ENCODE results near the gene GAS6. TPM values are rescaled to one million over a fixed set of nuclear protein-coding genes. Genes with fewer than 3 reads are reported as not detected.

The GAS6 gene
- total and polyA plus RNA-seq, 2 experiments from 2014 or later, result 822 to 1,035 TPM

DNA sequence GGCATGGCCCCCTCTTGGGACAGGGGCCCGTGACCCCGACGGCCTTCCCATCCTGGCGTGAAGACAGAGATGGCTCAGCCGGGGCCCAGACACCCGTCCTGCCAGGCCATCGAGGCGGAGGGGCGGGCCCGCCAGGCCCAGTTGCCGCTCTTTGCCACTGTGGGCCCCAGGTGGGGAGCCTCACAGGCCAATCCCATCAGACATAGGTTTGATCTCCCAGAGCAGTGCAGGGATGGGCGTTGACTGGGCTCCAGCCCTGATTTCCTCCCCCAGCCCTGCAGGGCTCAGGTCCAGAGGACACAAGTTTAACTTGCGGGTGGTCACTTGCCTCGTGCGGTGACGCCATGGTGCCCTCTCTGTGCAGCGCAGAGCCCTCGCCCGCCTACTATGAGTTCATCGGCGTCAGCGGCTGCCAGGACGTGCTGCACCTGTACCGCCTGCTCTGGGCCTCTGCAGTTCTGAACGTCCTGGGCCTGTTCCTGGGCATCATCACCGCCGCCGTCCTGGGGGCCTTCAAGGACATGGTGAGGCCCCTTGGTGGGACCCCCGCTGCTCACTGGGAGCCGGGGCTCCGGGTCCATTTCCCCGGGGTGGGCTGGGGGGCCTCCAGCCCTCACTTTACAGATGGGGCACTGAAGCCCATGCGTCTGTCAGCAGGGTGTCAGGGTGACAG is 62.5 kb downstream of the GAS6 start:
- H3K4me1 ChIP-seq (ENCODE audit: insufficient read depth), result 0 out of 2 replicates have a peak, but pooled peaks cover 3% of the 10 kb centered on the region
- no peak overlapping the region for H3K4me2 ChIP-seq (ENCODE audit: unreplicated experiment)
- H3F3A ChIP-seq (ENCODE audit: insufficient read depth), result no peaks in the 10 kb centered on the region
- no peak overlapping the region for H3K4me3 ChIP-seq
- H3K79me2 ChIP-seq (ENCODE audit: insufficient read depth), result no peaks in the 10 kb centered on the region
- WGBS, 2 experiments (ENCODE audit: low coverage in 1 of 2, low lambda C conversion rate in 2 of 2, missing lambda C conversion rate in 2 of 2), result 90 to 95% methylated on average over 27 to 32 of the region's 33 CpGs
- H3K9me3 ChIP-seq (ENCODE audit: low read depth), result no peaks in the 10 kb centered on the region
- no peak overlapping the region for H3K27ac ChIP-seq
- no peak overlapping the region for H3K9ac ChIP-seq
- TF ChIP-seq EZH2 (IDR thresholded peaks at IDR 0.05; ENCODE audit: insufficient read depth, poor library complexity, severe bottlenecking) (no peak), EZH2phosphoT487 (IDR thresholded peaks at IDR 0.05; ENCODE audit: insufficient read depth, low read depth) (no peak)
- no peaks in the 10 kb centered on the region for H3K9me2 ChIP-seq (ENCODE audit: insufficient read depth)
- H4K20me1 ChIP-seq (ENCODE audit: insufficient read depth), result no peaks in the 10 kb centered on the region
- H3K36me3 ChIP-seq (ENCODE audit: low read depth), result no peaks in the 10 kb centered on the region
- in situ Hi-C loops (cut with MboI), result no loop called here
- no peak for DNase-seq
- no peaks in the 10 kb centered on the region for H3K27me3 ChIP-seq (replicated peaks; ENCODE audit: insufficient read depth)
- peak overlapping the region; percentile 72; the same call in 1 of the 2 replicates for H2AFZ ChIP-seq

DNA sequence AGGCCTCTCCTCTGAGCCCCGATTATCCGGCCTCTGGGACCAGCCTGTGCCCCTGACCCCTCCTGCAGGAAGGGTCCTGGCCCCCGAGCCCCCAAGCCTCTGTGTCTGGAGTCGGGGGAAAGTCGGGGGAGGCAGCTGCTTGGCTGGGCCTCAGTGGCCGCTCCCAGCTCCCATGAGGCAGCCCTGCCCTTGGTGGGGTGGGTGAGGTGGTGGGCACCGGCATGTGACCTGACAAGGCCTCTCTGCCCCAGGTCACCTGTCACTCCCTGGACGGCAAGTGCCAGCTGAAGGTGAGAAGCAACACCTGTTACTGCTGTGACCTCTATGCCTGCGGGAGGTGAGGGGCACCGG is 63.3 kb downstream of the GAS6 start:
- Histone ChIP-seq H3K4me2 (ENCODE audit: unreplicated experiment) (no peak overlapping the region), H3K27ac (no peak overlapping the region), H3K36me3 (ENCODE audit: low read depth) (no peaks in the 10 kb centered on the region), H3K79me2 (ENCODE audit: insufficient read depth) (no peaks in the 10 kb centered on the region), H3K9ac (no peak overlapping the region), H3K9me3 (ENCODE audit: low read depth) (no peaks in the 10 kb centered on the region), H3K4me3 (no peak overlapping the region), H3F3A (ENCODE audit: insufficient read depth) (no peaks in the 10 kb centered on the region), H3K27me3 (replicated peaks; ENCODE audit: insufficient read depth) (no peaks in the 10 kb centered on the region), H4K20me1 (ENCODE audit: insufficient read depth) (no peaks in the 10 kb centered on the region), H2AFZ (no peak overlapping the region), H3K4me1 (ENCODE audit: insufficient read depth) (0 out of 2 replicates have a peak, but pooled peaks cover 3% of the 10 kb centered on the region), H3K9me2 (ENCODE audit: insufficient read depth) (no peaks in the 10 kb centered on the region)
- 94 to 97% methylated on average over 9 to 10 of the region's 10 CpGs for WGBS, 2 experiments (ENCODE audit: low coverage in 1 of 2, low lambda C conversion rate in 2 of 2, missing lambda C conversion rate in 2 of 2)
- DNase-seq, result no peak
- TF ChIP-seq EZH2 (IDR thresholded peaks at IDR 0.05; ENCODE audit: insufficient read depth, poor library complexity, severe bottlenecking) (no peak), EZH2phosphoT487 (IDR thresholded peaks at IDR 0.05; ENCODE audit: insufficient read depth, low read depth) (no peak)
- in situ Hi-C loops (cut with MboI), result no loop called here

DNA sequence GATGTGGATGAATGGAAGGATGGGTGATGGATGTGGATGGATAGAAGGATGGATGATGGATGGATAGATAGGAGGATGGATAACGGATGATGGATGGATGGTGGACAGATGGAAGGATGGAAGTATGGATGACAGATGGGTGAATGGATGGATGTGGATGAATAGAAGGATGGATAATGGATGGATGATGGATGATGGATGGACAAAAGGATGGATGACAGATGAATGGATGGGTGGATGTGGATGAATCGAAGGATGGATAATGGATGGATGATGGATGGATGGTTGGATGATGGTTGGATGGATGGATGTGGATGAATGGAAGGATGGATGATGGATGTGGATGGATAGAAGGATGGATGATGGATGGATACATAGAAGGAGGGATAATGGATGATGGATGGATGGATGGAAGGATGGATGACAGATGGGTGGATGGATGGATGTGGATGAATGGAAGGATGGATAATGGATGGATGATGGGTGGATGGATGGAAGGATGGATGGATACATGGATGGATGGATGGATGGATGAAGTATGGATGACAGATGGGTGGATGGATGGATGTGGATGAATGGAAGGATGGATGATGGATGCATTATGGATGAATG is 65.6 kb downstream of the GAS6 start:
- Histone ChIP-seq H4K20me1 (ENCODE audit: insufficient read depth) (no peaks in the 10 kb centered on the region), H3K9me3 (ENCODE audit: low read depth) (no peaks in the 10 kb centered on the region), H3K9me2 (ENCODE audit: insufficient read depth) (no peaks in the 10 kb centered on the region), H3K4me2 (ENCODE audit: unreplicated experiment) (no peak overlapping the region), H2AFZ (no peak overlapping the region), H3K27ac (no peak overlapping the region), H3K4me1 (ENCODE audit: insufficient read depth) (0 out of 2 replicates have a peak, but pooled peaks cover 3% of the 10 kb centered on the region), H3K27me3 (replicated peaks; ENCODE audit: insufficient read depth) (no peaks in the 10 kb centered on the region), H3K36me3 (ENCODE audit: low read depth) (no peaks in the 10 kb centered on the region), H3K79me2 (ENCODE audit: insufficient read depth) (no peaks in the 10 kb centered on the region), H3F3A (ENCODE audit: insufficient read depth) (no peaks in the 10 kb centered on the region), H3K9ac (no peak overlapping the region), H3K4me3 (no peak overlapping the region)
- WGBS, 2 experiments (ENCODE audit: low coverage in 1 of 2, low lambda C conversion rate in 2 of 2, missing lambda C conversion rate in 2 of 2), result 61 to 71% methylated on average over 2 of the region's 2 CpGs
- in situ Hi-C loops (cut with MboI), result no loop called here
- no peak for DNase-seq
- TF ChIP-seq EZH2 (IDR thresholded peaks at IDR 0.05; ENCODE audit: insufficient read depth, poor library complexity, severe bottlenecking) (no peak), EZH2phosphoT487 (IDR thresholded peaks at IDR 0.05; ENCODE audit: insufficient read depth, low read depth) (no peak)

DNA sequence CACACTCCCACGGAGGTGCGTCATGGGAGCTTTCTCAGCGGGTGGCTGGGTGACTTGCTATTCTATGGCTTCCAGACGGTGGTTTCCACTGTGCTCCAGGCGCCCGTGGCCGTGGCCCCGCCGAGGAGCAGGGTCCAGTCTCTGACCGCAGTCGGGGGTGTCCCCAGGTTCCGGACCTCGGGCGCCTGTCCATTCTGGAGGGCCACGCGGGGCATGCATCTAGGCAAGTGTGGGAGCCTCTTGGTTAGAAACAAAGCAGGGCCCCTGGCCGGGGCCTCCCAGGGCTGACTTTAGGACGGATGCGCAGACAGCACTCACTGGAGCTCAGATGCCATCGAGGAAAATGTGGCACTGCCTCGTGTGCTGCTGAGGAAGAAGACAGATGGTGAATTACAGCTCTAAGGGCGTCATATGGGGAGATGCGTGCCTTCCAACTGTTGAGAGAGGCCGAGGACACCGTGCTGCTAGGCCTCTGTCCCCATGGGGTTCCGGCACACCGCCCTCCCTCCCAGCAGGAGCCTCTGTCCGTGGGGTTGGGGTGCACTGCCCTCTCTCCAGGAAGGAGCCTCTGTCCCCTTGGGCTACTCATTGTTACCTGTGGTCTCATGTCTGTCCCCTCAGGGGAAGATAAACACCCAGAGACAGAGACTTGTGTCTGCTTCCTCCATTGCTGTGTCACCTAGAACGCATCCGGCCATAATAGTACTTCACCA is 66.8 kb downstream of the GAS6 start:
- H3K9me2 ChIP-seq (ENCODE audit: insufficient read depth), result no peaks in the 10 kb centered on the region
- no peak overlapping the region for H3K27ac ChIP-seq
- H3K4me2 ChIP-seq (ENCODE audit: unreplicated experiment), result no peak overlapping the region
- no peak overlapping the region for H3K4me3 ChIP-seq
- no peak overlapping the region for H3K9ac ChIP-seq
- H3K36me3 ChIP-seq (ENCODE audit: low read depth), result no peaks in the 10 kb centered on the region
- no peak for DNase-seq
- WGBS, 2 experiments (ENCODE audit: low coverage in 1 of 2, low lambda C conversion rate in 2 of 2, missing lambda C conversion rate in 2 of 2), result 88% methylated on average over 29 to 30 of the region's 30 CpGs
- H3K9me3 ChIP-seq (ENCODE audit: low read depth), result no peaks in the 10 kb centered on the region
- TF ChIP-seq EZH2phosphoT487 (IDR thresholded peaks at IDR 0.05; ENCODE audit: insufficient read depth, low read depth) (no peak), EZH2 (IDR thresholded peaks at IDR 0.05; ENCODE audit: insufficient read depth, poor library complexity, severe bottlenecking) (no peak)
- no peaks in the 10 kb centered on the region for H3K79me2 ChIP-seq (ENCODE audit: insufficient read depth)
- no peaks in the 10 kb centered on the region for H3K27me3 ChIP-seq (replicated peaks; ENCODE audit: insufficient read depth)
- H3K4me1 ChIP-seq (ENCODE audit: insufficient read depth), result 0 out of 2 replicates have a peak, but pooled peaks cover 3% of the 10 kb centered on the region
- no peaks in the 10 kb centered on the region for H4K20me1 ChIP-seq (ENCODE audit: insufficient read depth)
- H2AFZ ChIP-seq, result no peak overlapping the region
- H3F3A ChIP-seq (ENCODE audit: insufficient read depth), result no peaks in the 10 kb centered on the region
- in situ Hi-C loops (cut with MboI), result no loop called here

Measured in GM23248 (cell line).